GM23338 (cell line): ENCODE measurements around the gene ASGR1.

ENCODE experiments used
- CREB1 ChIP-seq: fragments of 250-450 bp; sonication (Bioruptor Pico); IDR thresholded peaks from 2 replicates; pipeline ENCODE4 v1.5.0; 2020; ENCODE audit warnings: low read depth, mild to moderate bottlenecking, moderate library complexity
- CTCF ChIP-seq, 2 experiments: fragments of 200-600 bp in 1 of 2; sonication (generic) in 1 of 2; conservative IDR thresholded peaks; 2 replicates each; pipeline versions ENCODE4 v1.5.1 to v1.6.1; 2016 to 2017; ENCODE audit warnings: antibody characterized with exemption in 2 of 2, low read depth in 2 of 2, mild to moderate bottlenecking in 2 of 2, moderate library complexity in 1 of 2
- EZH2 ChIP-seq: fragments of 200-600 bp; sonication (generic); IDR thresholded peaks from one replicate; pipeline ENCODE4 v1.8.0; 2017; ENCODE audit warnings: antibody characterized with exemption, mild to moderate bottlenecking, low read depth; ENCODE audit not compliant: unreplicated experiment
- EZH2phosphoT487 ChIP-seq: fragments of 200-600 bp; sonication (generic); IDR thresholded peaks from one replicate; pipeline ENCODE4 v1.8.1; 2018; ENCODE audit warnings: antibody characterized with exemption; ENCODE audit not compliant: unreplicated experiment
- JUNB ChIP-seq: IDR thresholded peaks from one replicate; pipeline ENCODE4 v1.6.1; 2016; ENCODE audit warnings: antibody characterized with exemption; ENCODE audit not compliant: unreplicated experiment
- POLR2AphosphoS5 ChIP-seq: IDR thresholded peaks from 2 replicates; pipeline ENCODE4 v1.6.1; 2016; ENCODE audit warnings: antibody characterized with exemption, low read depth
- REST ChIP-seq: IDR thresholded peaks from one replicate; pipeline ENCODE4 v1.6.1; 2018; ENCODE audit warnings: antibody characterized with exemption; ENCODE audit not compliant: unreplicated experiment
- ZNF114 ChIP-seq: fragments of 250-450 bp; sonication (Bioruptor Pico); IDR thresholded peaks from 2 replicates; pipeline ENCODE4 v1.5.0; 2020; ENCODE audit warnings: mild to moderate bottlenecking, moderate library complexity
- ZNF331 ChIP-seq: fragments of 250-450 bp; sonication (Bioruptor Pico); IDR thresholded peaks from 2 replicates; pipeline ENCODE4 v1.5.0; 2020; ENCODE audit warnings: low read depth, mild to moderate bottlenecking, moderate library complexity
- ZNF462 ChIP-seq: fragments of 250-450 bp; sonication (Bioruptor Pico); IDR thresholded peaks from 2 replicates; pipeline ENCODE4 v1.5.0; 2020; ENCODE audit warnings: mild to moderate bottlenecking, moderate library complexity

- no peak for TF ChIP-seq CTCF (conservative IDR thresholded peaks at IDR 0.05; ENCODE audit: low read depth in 2 of 2)
- TF ChIP-seq EZH2, result no peak
- TF ChIP-seq POLR2AphosphoS5, result no peak
- no peak for TF ChIP-seq CREB1 (CRISPR knock-in tag)
- TF ChIP-seq JUNB, result no peak
- TF ChIP-seq REST, result no peak
- no peak for TF ChIP-seq ZNF331 (CRISPR knock-in tag)
- no peak for TF ChIP-seq EZH2phosphoT487
- TF ChIP-seq ZNF462 (CRISPR knock-in tag), result no peak
- no peak for TF ChIP-seq ZNF114
Observed at GRCh38 chr17:7216242-7217112, 37.3 kb upstream of the ASGR1 start.
